NCI-H2029 treated with DMSO at 0.1 percent for 48 hours (cell line): ENCODE data around the gene SLC25A28.
A peak's percentile ranks its signal among the peaks of the same experiment; 100 is the strongest.

Source experiments
- DNase-seq: peaks from one replicate; lab custom pipeline; 2025; lab: John Stamatoyannopoulos, UW

Gene SLC25A28, protein sequence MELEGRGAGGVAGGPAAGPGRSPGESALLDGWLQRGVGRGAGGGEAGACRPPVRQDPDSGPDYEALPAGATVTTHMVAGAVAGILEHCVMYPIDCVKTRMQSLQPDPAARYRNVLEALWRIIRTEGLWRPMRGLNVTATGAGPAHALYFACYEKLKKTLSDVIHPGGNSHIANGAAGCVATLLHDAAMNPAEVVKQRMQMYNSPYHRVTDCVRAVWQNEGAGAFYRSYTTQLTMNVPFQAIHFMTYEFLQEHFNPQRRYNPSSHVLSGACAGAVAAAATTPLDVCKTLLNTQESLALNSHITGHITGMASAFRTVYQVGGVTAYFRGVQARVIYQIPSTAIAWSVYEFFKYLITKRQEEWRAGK

GRCh38 chr10:99619851-99620710 lies at the start of gene SLC25A28:
Gene SLC25A28, minus strand, starts transcription at chr10:99620439. Its CDS starts 104 bp downstream, at chr10:99620335.
- peak; percentile 88 for DNase-seq

- DNase-seq = no peak
Observed at GRCh38 chr10:99667108-99667751, 47.0 kb upstream of the SLC25A28 start.

DNA sequence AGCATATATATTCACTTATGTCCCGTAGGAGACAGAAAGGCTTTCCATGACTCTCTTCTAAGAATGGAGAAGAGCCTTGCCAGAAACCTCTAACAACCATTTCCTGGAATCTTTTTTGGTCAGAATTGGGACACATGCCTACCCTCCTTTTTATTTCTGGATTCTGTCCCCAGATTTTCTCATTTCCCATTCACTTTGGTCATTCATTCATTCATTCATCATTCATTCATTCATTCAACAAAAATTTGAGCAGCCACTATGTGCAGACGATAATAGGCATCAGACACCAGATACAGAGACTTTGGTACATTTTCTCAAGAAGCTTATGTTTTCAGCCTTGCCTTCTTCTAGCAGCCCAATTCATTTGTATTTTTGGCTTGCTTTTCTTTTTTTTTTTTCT lies 45.1 kb upstream of the SLC25A28 start:
- no peak for DNase-seq

DNA sequence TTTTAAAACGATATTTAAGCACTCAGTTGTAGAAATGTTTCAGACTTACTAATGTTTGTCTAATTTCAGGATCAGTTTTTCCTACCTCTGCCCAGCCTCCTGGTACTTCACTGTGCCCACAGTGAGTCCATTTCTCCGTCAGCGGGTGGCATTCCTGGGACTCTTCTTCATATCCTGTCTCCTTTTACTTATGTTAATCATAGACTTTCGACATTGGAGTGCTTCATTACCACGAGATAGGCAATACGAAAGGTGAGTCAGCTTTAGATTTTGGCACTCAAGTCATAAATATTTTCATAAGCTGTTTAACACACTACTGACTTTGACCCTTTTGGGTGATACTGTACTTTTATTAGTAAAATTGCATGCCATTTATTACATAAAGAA lies 41.1 kb upstream of the SLC25A28 start:
- DNase-seq = no peak

DNA sequence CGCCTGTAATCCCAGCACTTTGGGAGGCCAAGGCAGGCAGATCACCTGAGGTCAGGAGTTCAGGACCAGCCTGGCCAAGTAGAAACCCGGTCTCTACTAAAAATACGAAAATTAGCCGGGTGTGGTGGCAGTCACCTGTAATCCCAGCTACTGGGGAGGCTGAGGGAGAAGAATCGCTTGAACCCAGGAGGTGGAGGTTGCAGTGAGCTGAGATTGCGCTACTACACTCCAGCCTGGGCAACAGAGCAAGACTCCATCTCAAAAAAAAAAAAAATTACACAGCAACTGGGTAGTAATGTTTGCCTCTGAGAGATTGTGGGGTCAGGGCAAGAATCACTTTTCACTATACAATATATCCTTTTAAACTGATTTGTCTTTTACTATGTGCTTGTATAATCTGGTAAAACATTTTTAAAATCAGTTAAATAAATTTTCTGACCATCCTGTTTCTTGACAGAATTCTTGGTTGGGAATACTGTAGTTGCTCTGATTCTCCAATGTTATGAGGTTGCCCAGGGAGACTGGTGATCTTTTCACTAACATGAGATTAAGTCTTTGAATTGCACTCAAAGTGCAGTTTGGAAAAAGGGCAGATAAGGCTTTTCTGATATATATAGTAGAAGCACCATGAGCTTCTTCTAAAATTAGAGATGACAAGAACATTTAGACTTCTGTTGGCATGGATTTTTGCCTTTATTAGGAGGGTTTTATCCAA lies 40.6 kb upstream of the SLC25A28 start:
- DNase-seq = no peak

DNA sequence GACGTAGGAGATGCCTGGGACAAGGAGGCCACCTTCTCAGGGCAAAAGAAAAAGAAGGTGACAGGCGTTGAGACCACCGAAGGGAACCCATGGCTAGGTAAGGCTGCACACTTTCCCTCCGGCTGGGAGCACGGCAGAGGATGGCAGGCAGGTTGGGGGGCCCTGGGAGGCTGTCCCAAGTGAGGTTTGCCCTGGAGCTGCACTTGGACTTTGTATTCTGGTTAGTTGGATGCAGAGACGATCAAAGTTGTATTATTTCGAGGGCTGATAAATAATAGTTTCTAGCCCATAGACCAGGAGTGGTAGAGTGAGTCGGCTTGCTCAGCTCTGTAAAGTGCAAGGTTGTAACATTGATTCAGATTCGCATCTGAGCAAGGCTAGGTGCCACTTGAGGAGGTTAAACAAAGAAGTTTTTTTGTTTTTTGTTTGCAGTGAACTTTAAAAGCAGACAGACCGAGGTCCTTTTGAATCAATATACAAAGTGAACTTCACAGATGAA lies 39.7 kb upstream of the SLC25A28 start:
- DNase-seq = no peak

DNA sequence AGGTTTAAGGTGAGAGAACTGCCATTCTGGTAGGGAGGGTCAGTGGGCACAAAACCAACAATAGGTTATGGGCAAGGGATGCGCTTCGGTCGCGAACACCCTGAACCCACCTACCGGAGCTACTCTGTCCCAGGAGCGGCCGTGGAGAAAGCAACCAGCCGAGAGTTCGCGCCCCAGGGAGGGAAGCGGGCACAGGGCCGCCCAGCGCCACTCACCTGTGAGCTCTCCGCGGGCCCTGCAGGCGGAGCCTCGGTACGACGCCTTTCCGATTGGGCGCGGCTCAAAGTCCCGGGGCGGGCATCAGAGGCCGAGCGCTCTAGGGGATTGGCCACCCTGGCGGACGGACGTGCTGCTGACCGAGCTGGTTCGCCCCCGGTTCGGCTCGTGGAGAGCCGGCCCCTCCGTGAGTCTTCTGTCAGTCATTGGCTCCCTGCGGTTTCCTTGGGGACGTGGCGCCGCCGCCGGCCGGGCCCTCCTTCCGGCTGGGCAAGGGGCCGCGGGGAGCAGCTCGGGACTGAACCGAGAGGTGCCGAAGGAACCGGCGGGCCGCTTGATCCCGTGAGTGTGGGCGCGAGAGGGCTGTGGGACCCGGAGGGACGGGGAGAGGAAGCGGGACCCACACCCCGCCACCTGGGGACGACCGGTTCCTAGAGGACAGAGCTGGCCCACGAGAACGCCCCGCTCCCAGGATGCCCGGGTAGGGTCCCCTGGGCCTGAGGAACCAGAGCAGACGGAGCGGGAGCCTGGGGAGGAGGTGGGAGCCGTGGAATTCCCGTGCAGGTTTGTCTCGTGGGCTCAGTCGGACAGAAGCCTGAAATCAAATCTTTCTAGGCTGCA lies 39.0 kb upstream of the SLC25A28 start, which contains the start of gene ENTPD7:
Gene ENTPD7, plus strand, starts transcription at position 479 of the 837 bp plus-strand sequence. CDS start 448 bp downstream, outside the sequence.
- DNase-seq = peak; percentile 53

GRCh38 chr10:99658622-99659030 lies 38.4 kb upstream of the SLC25A28 start:
- DNase-seq = no peak

GRCh38 chr10:99656199-99657064 lies 36.2 kb upstream of the SLC25A28 start:
- no peak for DNase-seq

DNA sequence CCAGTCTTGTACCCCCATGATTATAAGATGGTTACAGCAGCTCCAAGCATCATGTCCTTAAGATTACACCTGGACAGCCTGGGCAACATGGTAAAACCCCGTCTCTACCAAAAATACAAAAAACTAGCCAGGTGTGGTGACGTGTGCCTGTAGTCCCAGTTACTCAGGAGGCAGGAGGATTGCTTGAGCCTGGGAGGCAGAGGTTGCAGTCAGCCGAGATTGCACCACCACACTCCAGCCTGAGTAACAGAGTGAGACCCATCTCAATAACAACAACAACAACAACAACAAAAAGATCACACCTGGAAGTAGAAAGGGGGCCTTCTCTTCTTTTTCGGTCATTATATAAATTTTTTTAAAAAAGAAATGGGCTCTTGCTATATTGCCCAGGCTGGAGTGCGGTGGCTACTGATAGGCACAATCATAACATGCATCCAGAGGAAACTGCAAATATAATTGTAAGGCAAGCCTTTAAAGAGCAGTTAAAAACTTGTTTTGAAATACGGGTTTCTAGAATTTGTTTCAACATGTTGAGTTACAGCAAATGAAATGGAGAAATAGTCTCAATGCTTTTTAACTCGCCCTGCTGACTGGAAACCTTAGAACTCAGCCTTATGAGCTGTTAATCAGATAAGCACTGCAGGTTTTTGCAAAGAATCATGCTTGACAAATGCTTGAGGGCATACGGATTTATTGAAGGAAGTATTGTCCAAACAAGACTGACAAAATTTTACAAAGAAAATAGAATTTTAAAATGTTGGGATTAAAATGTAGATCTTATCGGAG lies 34.3 kb upstream of the SLC25A28 start:
- DNase-seq = no peak

- DNase-seq = no peak
Observed at GRCh38 chr10:99652800-99653390, 32.7 kb upstream of the SLC25A28 start.

DNA sequence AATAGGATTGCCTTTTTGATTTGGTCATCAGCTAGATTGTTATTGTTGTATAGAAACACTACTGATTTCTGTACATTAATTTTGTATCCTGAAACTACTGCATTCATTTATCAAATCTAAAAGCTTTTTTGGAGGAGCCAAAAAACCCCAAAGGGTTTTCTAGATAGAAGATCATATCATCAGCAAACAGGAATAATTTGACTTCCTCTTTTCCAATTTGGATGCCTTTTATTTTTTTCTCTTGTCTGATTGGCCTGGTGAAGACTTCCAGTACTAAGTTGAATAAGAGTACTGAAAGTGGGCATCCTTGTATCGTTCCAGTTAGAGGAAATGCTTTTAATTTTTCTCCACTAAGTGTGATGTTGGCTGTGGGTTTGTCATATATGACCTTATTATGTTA lies 28.5 kb upstream of the SLC25A28 start:
- no peak for DNase-seq

DNA sequence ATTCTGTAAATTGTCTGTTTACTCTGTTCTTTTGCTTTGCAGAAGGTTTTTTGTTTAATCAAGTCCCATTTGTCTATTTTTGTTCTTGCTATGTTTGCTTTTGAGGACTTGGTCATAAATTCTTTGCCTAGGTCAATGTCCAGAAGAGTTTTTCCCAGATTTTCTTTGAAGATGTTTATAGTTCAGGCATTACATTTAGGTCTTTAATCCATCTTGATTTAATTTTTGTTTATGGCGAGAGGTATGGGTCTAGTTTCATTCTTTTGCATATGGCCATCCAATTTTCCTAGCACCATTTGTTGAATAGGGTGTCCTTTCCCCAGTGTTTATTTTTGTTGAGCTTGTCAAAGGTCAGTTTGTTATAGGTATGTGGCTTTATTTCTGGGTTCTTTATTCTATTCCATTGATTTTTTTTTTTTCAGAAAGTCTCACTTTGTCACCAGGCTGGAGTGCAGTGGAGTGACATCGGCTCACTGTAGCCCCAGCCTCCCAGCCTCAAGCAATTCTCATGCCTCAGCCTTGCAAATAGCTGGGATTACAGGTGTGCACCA lies 27.4 kb upstream of the SLC25A28 start:
- DNase-seq = no peak

DNA sequence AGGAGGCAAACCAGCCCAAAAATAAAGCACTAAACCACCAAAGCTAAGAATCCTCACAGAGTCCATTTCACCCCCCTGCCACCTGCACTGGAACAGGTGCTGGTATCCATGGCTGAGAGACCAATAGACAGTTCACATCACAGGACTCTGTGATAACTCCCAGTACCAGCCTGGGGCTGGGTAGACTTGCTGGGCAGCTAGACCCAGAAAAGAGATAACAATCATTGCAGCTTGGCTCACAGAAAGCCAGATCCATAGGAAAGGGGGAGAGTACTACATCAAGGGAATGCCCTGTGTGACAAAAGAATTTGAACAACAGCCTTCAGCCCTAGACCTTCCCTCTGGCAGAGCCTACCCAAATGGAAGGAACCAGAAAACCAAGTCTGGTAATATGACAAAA lies 13.6 kb upstream of the SLC25A28 start:
- no peak for DNase-seq

DNA sequence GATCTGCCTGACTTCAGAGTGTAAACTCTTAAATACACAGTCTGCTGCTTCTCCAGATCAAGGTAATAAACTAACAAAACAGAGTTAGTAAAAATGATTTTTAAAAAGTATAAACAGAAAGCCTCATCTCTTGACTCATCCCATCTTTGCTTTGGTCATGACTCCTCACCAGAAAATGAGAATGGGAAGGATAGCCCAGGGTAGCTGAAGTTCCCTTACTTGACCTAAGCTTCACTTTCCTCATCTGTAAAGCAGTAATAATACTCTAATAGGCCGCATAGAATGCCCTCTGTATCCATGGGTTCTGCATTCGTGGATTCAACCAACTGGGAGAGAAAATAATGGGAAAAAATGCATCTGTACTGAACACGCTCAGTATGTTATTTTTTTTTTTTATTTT lies 11.3 kb upstream of the SLC25A28 start:
- DNase-seq = no peak

DNA sequence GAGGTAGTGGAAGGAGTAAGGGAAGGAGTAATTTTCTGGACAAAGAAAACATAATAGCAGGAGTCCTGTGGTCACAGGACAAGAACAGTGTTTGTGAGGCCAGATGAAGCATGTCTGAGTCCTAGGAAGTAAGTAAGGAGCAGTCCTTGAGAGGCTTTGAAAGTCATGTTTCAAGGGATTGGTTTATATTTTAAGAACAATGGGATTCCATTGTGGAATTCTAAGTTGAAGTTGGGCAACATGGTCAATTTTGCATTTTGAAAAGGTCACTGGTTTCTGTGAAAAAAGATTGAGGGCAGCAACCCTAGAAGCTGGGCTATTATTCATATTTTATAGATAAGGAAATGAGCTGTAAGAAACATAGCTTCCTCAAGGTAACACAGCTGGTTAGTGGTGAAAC lies 10.8 kb upstream of the SLC25A28 start:
- no peak for DNase-seq

GRCh38 chr10:99630433-99630832 lies 10.2 kb upstream of the SLC25A28 start:
- DNase-seq = no peak

DNA sequence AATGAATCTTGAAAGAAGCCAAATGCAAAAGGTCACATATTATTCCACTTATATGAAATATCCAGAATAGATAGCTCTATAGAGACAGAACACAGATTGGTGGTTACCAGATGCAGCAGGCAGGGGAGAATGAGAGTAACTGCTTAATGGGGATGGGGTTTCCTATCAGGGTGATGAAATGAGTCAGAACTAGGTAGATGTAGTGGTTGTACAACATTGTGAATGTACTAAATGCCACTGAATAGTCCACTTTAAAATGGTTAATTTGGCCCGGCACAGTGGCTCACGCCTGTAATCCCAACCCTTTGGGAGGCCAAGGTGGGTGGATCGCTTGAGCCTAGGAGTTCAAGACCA lies 9.4 kb upstream of the SLC25A28 start:
- no peak for DNase-seq
